SHP77 treated with DMSO at 0.1 percent for 48 hours (cell line): ENCODE results near the gene B4GALT4.
"Not testable (repeated sequence)": the region's sequence is repeated elsewhere in the genome, so short reads cannot be mapped to it uniquely, and the experiment has no call there.

Experiments
- DNase-seq: peaks from one replicate; lab custom pipeline; 2025; lab: John Stamatoyannopoulos, UW

Gene B4GALT4

GRCh38 chr3:119205209-119205608 is 35.5 kb downstream of the B4GALT4 start:
- DNase-seq: no peak

- DNase-seq: no peak
Measured at GRCh38 chr3:119195911-119196310, 44.8 kb downstream of the B4GALT4 start.

GRCh38 chr3:119195151-119195476 is 45.6 kb downstream of the B4GALT4 start:
- no peak for DNase-seq

GRCh38 chr3:119194237-119195150 is 46.2 kb downstream of the B4GALT4 start:
- no peak for DNase-seq

- no peak for DNase-seq
Measured at GRCh38 chr3:119191800-119192199, 48.9 kb downstream of the B4GALT4 start.

GRCh38 chr3:119187266-119187665 is 53.4 kb downstream of the B4GALT4 start:
- DNase-seq: no peak

- DNase-seq: no peak
Measured at GRCh38 chr3:119184796-119185570, 55.7 kb downstream of the B4GALT4 start.

- no peak for DNase-seq
Measured at GRCh38 chr3:119184111-119184510, 56.6 kb downstream of the B4GALT4 start.

GRCh38 chr3:119181765-119182164 is 58.9 kb downstream of the B4GALT4 start:
- no peak for DNase-seq

- DNase-seq: no peak
Measured at GRCh38 chr3:119177321-119177720, 63.4 kb downstream of the B4GALT4 start.

GRCh38 chr3:119176778-119177177 is 63.9 kb downstream of the B4GALT4 start:
- no peak for DNase-seq

- DNase-seq: no peak
Measured at GRCh38 chr3:119175872-119176756, 64.6 kb downstream of the B4GALT4 start.

GRCh38 chr3:119173325-119173724 is 67.4 kb downstream of the B4GALT4 start, which contains the start of gene UPK1B:
Gene UPK1B, plus strand, starts transcription at chr3:119173598. Its CDS starts 13,144 bp downstream, at chr3:119186742.
- DNase-seq: no peak

- DNase-seq: no peak
Measured at GRCh38 chr3:119170821-119171220, 69.9 kb downstream of the B4GALT4 start.

GRCh38 chr3:119164745-119165144 is 75.9 kb downstream of the B4GALT4 start:
- DNase-seq: not testable (repeated sequence)
